ENCODE measurements around the gene SERPING1.

Gene SERPING1

GRCh38 chr11:57634311-57634710 lies 36.8 kb downstream of the SERPING1 start:
- no peak for DNase-seq (ENCODE audit: low read depth)
- no peak for TF ChIP-seq CTCF (IDR thresholded peaks at IDR 0.05; ENCODE audit: low read length, missing control alignments)
- no peak overlapping the region for H3K4me3 ChIP-seq (replicated peaks; ENCODE audit: low read depth, low read length)

GRCh38 chr11:57635246-57635645 lies 37.8 kb downstream of the SERPING1 start:
- no peak overlapping the region for H3K4me3 ChIP-seq (replicated peaks; ENCODE audit: low read depth, low read length)
- DNase-seq (ENCODE audit: low read depth), result no peak
- no peak for TF ChIP-seq CTCF (IDR thresholded peaks at IDR 0.05; ENCODE audit: low read length, missing control alignments)

- no peak for TF ChIP-seq CTCF (IDR thresholded peaks at IDR 0.05; ENCODE audit: low read length, missing control alignments)
- H3K4me3 ChIP-seq (replicated peaks; ENCODE audit: low read depth, low read length), result peak overlapping the region; percentile 99
- no peak for DNase-seq (ENCODE audit: low read depth)
Measured at GRCh38 chr11:57637626-57638004, 40.1 kb downstream of the SERPING1 start.

GRCh38 chr11:57638005-57638781 lies 40.7 kb downstream of the SERPING1 start:
- DNase-seq (ENCODE audit: low read depth), result peak; percentile 87
- no peak for TF ChIP-seq CTCF (IDR thresholded peaks at IDR 0.05; ENCODE audit: low read length, missing control alignments)
- peak overlapping the region; percentile 99 for H3K4me3 ChIP-seq (replicated peaks; ENCODE audit: low read depth, low read length)

- no peak for DNase-seq (ENCODE audit: low read depth)
- no peak for TF ChIP-seq CTCF (IDR thresholded peaks at IDR 0.05; ENCODE audit: low read length, missing control alignments)
- peak overlapping the region; percentile 99 for H3K4me3 ChIP-seq (replicated peaks; ENCODE audit: low read depth, low read length)
Measured at GRCh38 chr11:57638811-57639320, 41.4 kb downstream of the SERPING1 start.

- H3K4me3 ChIP-seq (replicated peaks; ENCODE audit: low read depth, low read length), result peak overlapping the region; percentile 99
- no peak for TF ChIP-seq CTCF (IDR thresholded peaks at IDR 0.05; ENCODE audit: low read length, missing control alignments)
- DNase-seq (ENCODE audit: low read depth), result peak; percentile 80
Measured at GRCh38 chr11:57639321-57640067, 42.0 kb downstream of the SERPING1 start.
